Measurements from ENCODE around the gene ZSWIM7.

GRCh38 chr17:15981208-15981607 lies 18.3 kb downstream of the ZSWIM7 start:
- TF ChIP-seq CTCF (IDR thresholded peaks at IDR 0.05) (no peak), POLR2A (IDR thresholded peaks at IDR 0.05) (no peak)
